GM12878 (cell line): ENCODE results near the gene CELSR1.

Experiments used
- CBX5 ChIP-seq: sonication (generic); IDR thresholded peaks from 2 replicates; pipeline ENCODE4 v1.6.1; 2016; ENCODE audit warnings: low read depth, moderate library complexity, mild to moderate bottlenecking, inconsistent platforms
- CREB1 ChIP-seq: IDR thresholded peaks from 2 replicates; pipeline ENCODE4 v1.6.1; 2012; ENCODE audit warnings: low read depth, mild to moderate bottlenecking, inconsistent platforms
- CTCF ChIP-seq, 3 experiments: IDR thresholded peaks in 2 of 3; conservative IDR thresholded peaks in 1 of 3; 2 replicates each; pipeline ENCODE4 v1.5.1; 2011; ENCODE audit warnings: low read depth in 3 of 3, low read length in 3 of 3, mild to moderate bottlenecking in 3 of 3, control low read depth in 2 of 3, moderate library complexity in 2 of 3, inconsistent platforms in 1 of 3, mixed read lengths in 1 of 3; ENCODE audit not compliant: control insufficient read depth in 2 of 3, insufficient read depth in 1 of 3; ENCODE audit errors: extremely low read depth in 1 of 3
- EP300 ChIP-seq, 2 experiments: fragments of 150-350 bp in 1 of 2; IDR thresholded peaks; 2 replicates each; pipeline ENCODE4 v1.6.1; 2011 to 2012; ENCODE audit warnings: low read depth in 2 of 2, low read length in 2 of 2, borderline replicate concordance in 1 of 2, improper control_type of control experiment in 1 of 2, inconsistent platforms in 1 of 2; ENCODE audit not compliant: control insufficient read depth in 1 of 2
- ESRRA ChIP-seq: IDR thresholded peaks from 2 replicates; pipeline ENCODE4 v1.6.1; 2012; ENCODE audit warnings: mild to moderate bottlenecking, low read length, improper control_type of control experiment
- JUNB ChIP-seq: IDR thresholded peaks from 2 replicates; pipeline ENCODE4 v1.6.1; 2016; ENCODE audit warnings: antibody characterized with exemption, mild to moderate bottlenecking
- NFYA ChIP-seq: IDR thresholded peaks from 2 replicates; pipeline ENCODE4 v1.6.1; 2011; ENCODE audit warnings: low read depth, mild to moderate bottlenecking, low read length, improper control_type of control experiment, borderline replicate concordance
- NR2C2 ChIP-seq: IDR thresholded peaks from 2 replicates; pipeline ENCODE4 v1.6.1; 2011; ENCODE audit warnings: borderline replicate concordance, low read depth; ENCODE audit not compliant: control insufficient read depth, insufficient read length
- POLR2A ChIP-seq: IDR thresholded peaks from 2 replicates; pipeline ENCODE4 v1.6.1; 2011; ENCODE audit warnings: low read depth, mild to moderate bottlenecking, low read length
- POLR2AphosphoS5 ChIP-seq: IDR thresholded peaks from 2 replicates; pipeline ENCODE4 v1.6.1; 2011; ENCODE audit warnings: mild to moderate bottlenecking, low read length, inconsistent platforms
- RB1 ChIP-seq: fragments of 450-650 bp; formaldehyde crosslinking; IDR thresholded peaks from 2 replicates; pipeline ENCODE4 v1.6.1; 2017; ENCODE audit warnings: mild to moderate bottlenecking, borderline replicate concordance
- ZNF274 ChIP-seq: IDR thresholded peaks from one replicate; pipeline ENCODE4 v1.8.0; 2011; ENCODE audit not compliant: insufficient read length, insufficient read depth
- ZNF687 ChIP-seq: fragments of 450-650 bp; IDR thresholded peaks from 2 replicates; pipeline ENCODE4 v1.6.1; 2017; ENCODE audit warnings: mild to moderate bottlenecking, moderate library complexity
- ZZZ3 ChIP-seq: IDR thresholded peaks from 2 replicates; pipeline ENCODE4 v1.6.1; 2011; ENCODE audit warnings: low read depth; ENCODE audit not compliant: control insufficient read depth, insufficient read length

DNA sequence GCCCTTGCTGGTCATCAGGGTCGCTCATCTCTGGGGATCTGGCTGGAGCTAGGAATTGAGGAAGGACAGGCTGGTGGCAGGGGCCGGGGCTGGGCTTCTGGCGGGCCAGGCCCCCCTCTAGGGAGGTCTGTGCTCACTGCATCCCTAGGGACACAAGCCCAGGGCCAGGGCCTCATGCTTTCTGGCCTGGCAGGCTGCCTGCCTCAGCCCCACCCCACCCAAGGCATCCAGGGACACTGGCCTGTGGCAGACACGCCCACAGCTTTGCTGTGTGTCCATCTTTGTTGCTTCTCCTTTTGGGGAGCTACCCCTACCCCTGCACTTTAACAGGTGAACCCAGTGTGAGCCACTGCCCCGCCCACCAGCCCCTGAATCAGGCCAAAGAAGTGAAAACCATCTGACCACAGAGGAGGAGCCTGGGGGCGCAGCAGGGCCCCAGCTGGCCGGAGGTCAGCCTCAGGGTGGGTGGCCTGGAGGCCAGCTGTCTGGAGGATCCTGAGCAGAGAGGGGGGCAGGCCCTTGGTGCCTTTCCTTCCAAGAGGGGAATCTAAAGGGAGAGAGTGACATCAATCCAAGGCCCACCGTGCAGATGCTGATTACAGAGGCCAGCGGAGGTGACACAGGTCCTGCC is 26.8 kb upstream of the CELSR1 start:
- TF ChIP-seq JUNB (no peak), ZNF687 (no peak), ZZZ3 (no peak), CBX5 (no peak), CTCF (IDR thresholded peaks at IDR 0.05 in 2 of 3, conservative IDR thresholded peaks at IDR 0.05 in 1 of 3; ENCODE audit: control insufficient read depth in 2 of 3, extremely low read depth in 1 of 3, insufficient read depth in 1 of 3, low read depth in 3 of 3, low read length in 3 of 3) (no peak), RB1 (no peak), EP300 (IDR thresholded peaks at IDR 0.05; ENCODE audit: borderline replicate concordance in 1 of 2, control insufficient read depth in 1 of 2, low read depth in 2 of 2, low read length in 2 of 2) (no peak), NR2C2 (no peak), ESRRA (no peak), POLR2A (no peak), POLR2AphosphoS5 (no peak), CREB1 (no peak), ZNF274 (no peak), NFYA (no peak)
